ENCODE measurements around the gene KCNJ4. TPM values are rescaled to one million over a fixed set of nuclear protein-coding genes. Genes with fewer than 3 reads are reported as not detected.

The KCNJ4 gene
- total RNA-seq, 4 donors from 2014 or later: not detected

DNA sequence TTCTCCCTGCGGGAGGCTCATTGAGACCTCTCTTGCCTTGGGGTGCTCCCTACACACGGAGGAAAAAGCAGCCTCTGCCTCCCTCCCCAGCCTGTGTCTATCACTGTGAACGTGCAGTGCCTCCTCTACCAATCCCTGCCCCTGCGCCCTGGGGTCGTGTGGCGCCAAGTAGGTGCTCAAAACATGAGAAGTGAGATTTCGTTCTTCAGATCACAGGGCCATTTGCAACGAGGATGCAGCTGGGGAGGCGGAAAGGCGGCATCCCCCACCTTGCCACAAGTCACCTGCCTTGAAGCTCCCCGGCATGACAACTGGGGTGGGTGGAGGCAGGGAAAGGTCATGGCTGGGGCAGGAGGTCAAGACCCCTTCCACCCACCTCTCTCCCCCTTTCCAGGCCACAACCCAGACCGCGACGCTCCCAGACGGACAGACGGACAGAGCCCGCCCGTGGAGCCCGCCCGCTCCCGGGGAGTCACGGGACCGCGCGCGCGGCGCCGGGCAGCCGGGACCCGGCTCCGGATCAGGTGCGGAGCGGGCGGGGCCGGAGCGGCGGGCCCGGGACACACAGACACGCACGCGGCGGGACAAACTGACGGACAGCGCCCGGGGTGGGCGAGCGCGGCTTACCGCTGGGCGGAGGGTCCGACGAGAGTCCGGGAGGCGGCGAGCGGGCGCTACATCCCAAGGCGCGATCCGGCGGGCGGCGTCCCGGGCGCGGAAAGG lies 485 bp downstream of the KCNJ4 start:
- peak overlapping the region in 3 of 4 donors; percentile 50 to 56 (median 53) for H3K4me3 ChIP-seq
- H3K9me3 ChIP-seq: no peaks in the 10 kb centered on the region
- H3K36me3 ChIP-seq: no peaks in the 10 kb centered on the region
- TF ChIP-seq, protein P1, sequence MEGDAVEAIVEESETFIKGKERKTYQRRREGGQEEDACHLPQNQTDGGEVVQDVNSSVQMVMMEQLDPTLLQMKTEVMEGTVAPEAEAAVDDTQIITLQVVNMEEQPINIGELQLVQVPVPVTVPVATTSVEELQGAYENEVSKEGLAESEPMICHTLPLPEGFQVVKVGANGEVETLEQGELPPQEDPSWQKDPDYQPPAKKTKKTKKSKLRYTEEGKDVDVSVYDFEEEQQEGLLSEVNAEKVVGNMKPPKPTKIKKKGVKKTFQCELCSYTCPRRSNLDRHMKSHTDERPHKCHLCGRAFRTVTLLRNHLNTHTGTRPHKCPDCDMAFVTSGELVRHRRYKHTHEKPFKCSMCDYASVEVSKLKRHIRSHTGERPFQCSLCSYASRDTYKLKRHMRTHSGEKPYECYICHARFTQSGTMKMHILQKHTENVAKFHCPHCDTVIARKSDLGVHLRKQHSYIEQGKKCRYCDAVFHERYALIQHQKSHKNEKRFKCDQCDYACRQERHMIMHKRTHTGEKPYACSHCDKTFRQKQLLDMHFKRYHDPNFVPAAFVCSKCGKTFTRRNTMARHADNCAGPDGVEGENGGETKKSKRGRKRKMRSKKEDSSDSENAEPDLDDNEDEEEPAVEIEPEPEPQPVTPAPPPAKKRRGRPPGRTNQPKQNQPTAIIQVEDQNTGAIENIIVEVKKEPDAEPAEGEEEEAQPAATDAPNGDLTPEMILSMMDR (IDR thresholded peaks at IDR 0.05): no peak
- TF ChIP-seq POLR2A (IDR thresholded peaks at IDR 0.05): no peak
- H3K27ac ChIP-seq: no peak overlapping the region
- H3K4me1 ChIP-seq: peaks cover 0 to 19% (median 9%) of the 10 kb centered on the region in 4 donors
- H3K27me3 ChIP-seq: peaks cover 0 to 35% of the 10 kb centered on the region in 2 donors
- no peak for DNase-seq

DNA sequence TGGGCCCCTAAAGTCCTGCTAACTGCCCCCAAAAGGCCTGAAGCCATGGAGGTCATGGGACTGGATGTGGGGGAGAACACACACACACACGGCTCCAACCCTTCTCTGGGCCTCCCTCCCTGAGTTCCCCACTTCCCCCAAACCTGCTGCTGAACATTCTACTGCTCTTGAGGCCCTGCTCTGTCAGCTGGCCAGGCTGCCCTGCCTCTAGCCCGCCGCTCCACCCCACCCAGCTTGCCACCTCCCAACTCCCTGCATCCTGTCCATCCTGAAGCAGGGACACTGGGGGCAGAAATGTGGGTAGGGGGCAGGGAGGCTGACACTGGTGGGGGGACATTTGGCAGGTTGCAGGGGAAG lies 1.0 kb downstream of the KCNJ4 start:
- Histone ChIP-seq H3K4me1 (peaks cover 0 to 19% (median 9%) of the 10 kb centered on the region in 4 donors), H3K27me3 (peaks cover 0 to 35% of the 10 kb centered on the region in 2 donors), H3K27ac (no peak overlapping the region), H3K4me3 (no peak overlapping the region), H3K36me3 (no peaks in the 10 kb centered on the region), H3K9me3 (no peaks in the 10 kb centered on the region)
- DNase-seq: no peak
- no peak for TF ChIP-seq POLR2A (IDR thresholded peaks at IDR 0.05)
- TF ChIP-seq, protein P1 (IDR thresholded peaks at IDR 0.05): no peak

DNA sequence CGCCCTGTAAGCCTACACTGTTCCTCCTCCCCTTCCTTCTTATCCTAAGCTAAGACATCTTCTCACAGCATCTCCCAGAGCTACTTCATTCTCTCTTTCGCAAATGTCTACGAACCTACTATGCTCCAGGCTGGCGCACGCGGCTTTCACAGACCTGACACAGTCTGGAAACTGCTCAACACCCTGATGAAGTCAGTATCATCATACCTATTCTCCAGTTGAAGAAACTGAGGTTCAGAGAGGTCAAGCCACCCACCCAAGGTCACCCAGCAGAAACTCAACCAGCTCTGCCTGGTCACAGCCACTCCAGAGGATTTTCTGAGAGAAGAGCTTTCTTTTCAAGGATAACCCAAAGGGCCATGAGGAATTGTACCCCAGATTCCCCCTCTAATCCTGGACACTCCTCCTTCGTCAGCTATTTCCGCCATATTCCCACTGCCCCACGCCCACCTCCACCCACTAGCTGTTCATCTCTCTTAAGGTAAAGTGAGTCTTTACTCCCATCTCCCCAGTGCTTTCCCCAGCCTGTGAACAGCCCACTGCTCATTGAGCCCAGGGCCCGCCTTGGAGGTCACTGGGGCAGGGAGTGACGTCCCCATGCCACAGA lies 1.8 kb downstream of the KCNJ4 start:
- TF ChIP-seq POLR2A (IDR thresholded peaks at IDR 0.05): no peak
- TF ChIP-seq, protein P1 (IDR thresholded peaks at IDR 0.05): no peak
- Histone ChIP-seq H3K9me3 (no peaks in the 10 kb centered on the region), H3K4me1 (peaks cover 0 to 19% (median 9%) of the 10 kb centered on the region in 4 donors), H3K4me3 (no peak overlapping the region), H3K27ac (no peak overlapping the region), H3K27me3 (peaks cover 0 to 35% of the 10 kb centered on the region in 2 donors), H3K36me3 (no peaks in the 10 kb centered on the region)
- DNase-seq: no peak

DNA sequence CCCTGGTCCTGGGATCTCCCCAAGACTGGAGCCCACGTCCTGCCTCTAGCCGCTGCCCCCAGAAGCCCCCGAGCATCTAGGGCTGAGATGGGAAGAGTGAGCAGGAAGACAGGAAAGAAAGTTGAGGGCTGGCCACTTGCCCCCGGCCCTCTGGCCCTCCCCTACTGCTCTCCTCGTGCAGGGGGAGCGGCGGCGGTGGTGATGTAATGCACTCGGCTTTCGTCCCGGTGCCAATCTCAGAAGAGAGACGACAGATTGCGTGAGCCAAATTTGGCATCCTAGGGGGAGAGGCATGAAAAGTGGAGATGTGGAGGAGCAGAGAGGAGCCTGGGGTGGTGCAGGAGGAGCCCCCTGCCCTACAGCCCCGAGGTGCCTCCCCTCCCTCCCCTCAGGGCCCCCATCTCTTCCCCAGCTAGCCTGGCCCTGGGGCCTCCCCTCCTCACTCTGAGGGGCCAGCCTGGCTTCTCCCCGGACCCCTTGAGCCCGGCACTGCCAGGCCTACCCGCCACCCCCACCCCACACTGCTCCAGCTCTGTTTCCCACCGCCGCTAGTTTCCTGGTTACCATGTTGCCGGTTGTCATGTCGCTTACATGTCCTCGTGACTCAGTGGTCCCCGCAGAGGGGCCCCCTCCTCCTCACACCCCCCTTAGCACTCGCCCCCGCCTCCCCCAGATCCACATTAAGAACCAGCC lies 2.5 kb downstream of the KCNJ4 start:
- Histone ChIP-seq H3K27ac (no peak overlapping the region), H3K27me3 (peaks cover 0 to 35% of the 10 kb centered on the region in 2 donors), H3K9me3 (no peaks in the 10 kb centered on the region), H3K4me3 (no peak overlapping the region), H3K4me1 (peaks cover 0 to 19% (median 9%) of the 10 kb centered on the region in 4 donors), H3K36me3 (no peaks in the 10 kb centered on the region)
- DNase-seq: no peak
- no peak for TF ChIP-seq POLR2A (IDR thresholded peaks at IDR 0.05)
- TF ChIP-seq, protein P1 (IDR thresholded peaks at IDR 0.05): no peak

DNA sequence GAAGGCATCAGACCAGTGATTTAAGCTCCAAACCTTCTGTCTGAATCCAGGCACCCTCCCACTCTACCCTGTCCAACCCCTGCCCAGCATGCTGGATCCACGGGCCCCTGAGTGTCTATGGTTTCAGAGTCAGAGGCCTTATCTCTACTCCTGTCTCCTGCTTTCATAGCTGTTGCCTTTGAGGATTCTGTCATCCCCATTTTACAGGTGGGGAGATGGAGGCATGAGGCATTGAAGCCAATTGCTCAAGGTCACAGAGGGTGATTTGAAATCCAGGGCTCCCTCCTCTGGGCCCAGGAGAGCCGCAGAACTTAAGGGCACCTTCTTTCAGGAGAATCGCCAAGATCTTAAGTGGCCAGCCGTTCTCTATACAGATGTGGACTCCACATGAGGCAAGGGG lies 3.1 kb downstream of the KCNJ4 start:
- peaks cover 0 to 19% (median 9%) of the 10 kb centered on the region in 4 donors for H3K4me1 ChIP-seq
- TF ChIP-seq, protein P1 (IDR thresholded peaks at IDR 0.05): no peak
- TF ChIP-seq POLR2A (IDR thresholded peaks at IDR 0.05): no peak
- no peak overlapping the region for H3K4me3 ChIP-seq
- H3K9me3 ChIP-seq: no peaks in the 10 kb centered on the region
- H3K36me3 ChIP-seq: no peaks in the 10 kb centered on the region
- no peak for DNase-seq
- peaks cover 0 to 35% of the 10 kb centered on the region in 2 donors for H3K27me3 ChIP-seq
- no peak overlapping the region for H3K27ac ChIP-seq

All from Peyer's patch (tissue), 4 donors.